ENCODE measurements around the gene NFIX.

NFIX gene

DNA sequence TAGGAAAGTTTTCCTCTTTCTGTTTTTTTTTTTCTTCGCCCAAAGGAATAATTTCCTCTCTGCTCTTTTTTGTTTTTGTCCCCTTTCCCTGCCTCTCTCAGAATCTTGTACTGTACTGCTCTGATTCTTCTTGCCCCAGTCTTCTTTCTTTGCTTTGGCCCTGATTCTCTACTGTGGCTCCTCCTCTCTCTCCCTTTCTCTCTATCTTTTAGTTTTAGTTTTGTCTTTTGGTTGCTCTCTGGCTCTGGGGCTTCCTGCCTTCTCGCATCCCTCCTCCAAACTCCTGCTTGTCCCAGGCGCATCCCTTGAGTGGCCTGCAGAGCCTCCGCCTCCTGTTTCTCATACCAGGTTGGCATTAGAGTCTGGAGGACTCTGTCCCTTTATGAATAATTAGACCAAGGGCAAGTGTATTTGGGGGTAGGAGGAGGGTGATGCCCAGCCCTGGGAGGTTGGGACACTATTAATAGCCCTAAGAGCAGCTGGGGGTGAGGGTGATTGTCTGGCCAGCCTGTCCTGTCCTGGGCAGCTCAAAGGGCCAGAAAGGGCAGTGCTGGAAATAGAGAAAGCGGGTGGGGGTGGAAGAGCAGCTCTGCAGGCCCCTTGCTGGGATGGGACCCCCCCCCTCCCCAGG is 68.3 kb downstream of the NFIX start:
- Histone ChIP-seq H3K27me3 (ENCODE audit: control insufficient read depth, insufficient read depth, low read length) (peaks cover 75% of the 10 kb centered on the region), H3K36me3 (ENCODE audit: control insufficient read depth, insufficient read depth, low read length) (no peaks in the 10 kb centered on the region), H3K4me3 (ENCODE audit: low read depth, low read length) (no peak overlapping the region), H3K9ac (ENCODE audit: low read length) (no peak overlapping the region), H3K9me3 (ENCODE audit: control insufficient read depth, insufficient read depth, low read depth, low read length) (no peaks in the 10 kb centered on the region), H3K27ac (ENCODE audit: low read depth, low read length) (no peak overlapping the region), H3K4me1 (ENCODE audit: control insufficient read depth, insufficient read depth, low read length) (peaks cover 21% of the 10 kb centered on the region)

- H3K27ac ChIP-seq (ENCODE audit: low read depth, low read length), result no peak overlapping the region
- no peak overlapping the region for H3K4me3 ChIP-seq (ENCODE audit: low read depth, low read length)
- H3K4me1 ChIP-seq (ENCODE audit: control insufficient read depth, insufficient read depth, low read length), result peaks cover 15% of the 10 kb centered on the region
- no peaks in the 10 kb centered on the region for H3K36me3 ChIP-seq (ENCODE audit: control insufficient read depth, insufficient read depth, low read length)
- no peaks in the 10 kb centered on the region for H3K9me3 ChIP-seq (ENCODE audit: control insufficient read depth, insufficient read depth, low read depth, low read length)
- H3K27me3 ChIP-seq (ENCODE audit: control insufficient read depth, insufficient read depth, low read length), result peaks cover 75% of the 10 kb centered on the region
- H3K9ac ChIP-seq (ENCODE audit: low read length), result no peak overlapping the region
Measured at GRCh38 chr19:13064092-13064489, 68.8 kb downstream of the NFIX start.

- Histone ChIP-seq H3K27me3 (ENCODE audit: control insufficient read depth, insufficient read depth, low read length) (peaks cover 62% of the 10 kb centered on the region), H3K9me3 (ENCODE audit: control insufficient read depth, insufficient read depth, low read depth, low read length) (no peaks in the 10 kb centered on the region), H3K9ac (ENCODE audit: low read length) (no peak overlapping the region), H3K4me1 (ENCODE audit: control insufficient read depth, insufficient read depth, low read length) (peaks cover 7% of the 10 kb centered on the region; the same call in 1 of the 2 replicates), H3K27ac (ENCODE audit: low read depth, low read length) (no peak overlapping the region), H3K36me3 (ENCODE audit: control insufficient read depth, insufficient read depth, low read length) (no peaks in the 10 kb centered on the region), H3K4me3 (ENCODE audit: low read depth, low read length) (no peak overlapping the region)
Measured at GRCh38 chr19:13066226-13066625, 71.0 kb downstream of the NFIX start.

DNA sequence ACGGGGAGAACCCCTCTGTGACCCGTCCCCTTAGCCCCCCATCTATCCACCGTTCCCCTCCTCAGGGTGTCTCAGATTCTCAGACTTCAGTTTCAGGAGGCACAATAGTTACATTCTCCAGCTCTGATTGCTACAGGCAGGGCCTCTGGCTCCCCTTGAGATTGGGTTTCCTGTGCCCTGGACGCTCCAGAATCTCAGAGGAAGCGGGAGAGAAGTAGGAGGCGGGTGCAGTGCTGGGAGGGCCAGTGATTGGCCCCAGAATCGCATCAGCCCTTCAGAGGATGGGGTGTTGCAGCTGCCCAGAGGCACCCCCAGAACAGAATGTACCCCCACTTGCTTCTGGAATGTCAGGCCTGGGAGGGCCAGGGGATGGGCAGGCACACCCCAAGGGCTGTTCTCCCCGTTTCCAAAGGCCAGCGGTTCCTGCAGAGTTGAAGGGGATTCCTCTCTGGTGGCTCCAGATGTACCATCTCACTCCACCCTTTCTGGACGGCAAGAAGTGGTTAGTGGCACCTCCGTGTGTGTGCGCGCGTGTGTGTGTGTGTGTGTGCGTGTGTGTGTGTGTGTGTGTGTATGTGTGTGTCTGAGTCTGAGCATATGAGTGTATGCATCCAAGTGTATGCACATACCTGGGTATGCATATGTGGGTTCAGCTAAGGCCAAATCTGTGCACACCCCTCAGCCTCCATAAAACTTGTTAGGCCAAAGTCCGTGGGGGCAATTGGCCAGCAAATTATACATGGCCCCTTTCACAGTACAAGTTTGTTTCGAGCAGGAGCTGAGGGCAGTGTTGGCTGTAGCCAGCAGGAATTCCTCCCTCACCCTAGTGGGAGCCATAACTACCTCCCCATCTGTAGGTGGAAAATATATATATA is 71.9 kb downstream of the NFIX start:
- Histone ChIP-seq H3K4me3 (ENCODE audit: low read depth, low read length) (no peak overlapping the region), H3K36me3 (ENCODE audit: control insufficient read depth, insufficient read depth, low read length) (no peaks in the 10 kb centered on the region), H3K9ac (ENCODE audit: low read length) (no peak overlapping the region), H3K27ac (ENCODE audit: low read depth, low read length) (no peak overlapping the region), H3K4me1 (ENCODE audit: control insufficient read depth, insufficient read depth, low read length) (peaks cover 7% of the 10 kb centered on the region; the same call in 1 of the 2 replicates), H3K9me3 (ENCODE audit: control insufficient read depth, insufficient read depth, low read depth, low read length) (no peaks in the 10 kb centered on the region), H3K27me3 (ENCODE audit: control insufficient read depth, insufficient read depth, low read length) (peaks cover 55% of the 10 kb centered on the region)

- Histone ChIP-seq H3K27me3 (ENCODE audit: control insufficient read depth, insufficient read depth, low read length) (peaks cover 44% of the 10 kb centered on the region), H3K4me1 (ENCODE audit: control insufficient read depth, insufficient read depth, low read length) (peaks cover 7% of the 10 kb centered on the region; the same call in 1 of the 2 replicates), H3K9me3 (ENCODE audit: control insufficient read depth, insufficient read depth, low read depth, low read length) (no peaks in the 10 kb centered on the region), H3K27ac (ENCODE audit: low read depth, low read length) (no peak overlapping the region), H3K4me3 (ENCODE audit: low read depth, low read length) (no peak overlapping the region), H3K36me3 (ENCODE audit: control insufficient read depth, insufficient read depth, low read length) (no peaks in the 10 kb centered on the region), H3K9ac (ENCODE audit: low read length) (no peak overlapping the region)
Measured at GRCh38 chr19:13068085-13068846, 73.0 kb downstream of the NFIX start.

GRCh38 chr19:13069415-13070359 is 74.4 kb downstream of the NFIX start:
- Histone ChIP-seq H3K4me1 (ENCODE audit: control insufficient read depth, insufficient read depth, low read length) (peaks cover 7% of the 10 kb centered on the region; the same call in 1 of the 2 replicates), H3K9ac (ENCODE audit: low read length) (no peak overlapping the region)

DNA sequence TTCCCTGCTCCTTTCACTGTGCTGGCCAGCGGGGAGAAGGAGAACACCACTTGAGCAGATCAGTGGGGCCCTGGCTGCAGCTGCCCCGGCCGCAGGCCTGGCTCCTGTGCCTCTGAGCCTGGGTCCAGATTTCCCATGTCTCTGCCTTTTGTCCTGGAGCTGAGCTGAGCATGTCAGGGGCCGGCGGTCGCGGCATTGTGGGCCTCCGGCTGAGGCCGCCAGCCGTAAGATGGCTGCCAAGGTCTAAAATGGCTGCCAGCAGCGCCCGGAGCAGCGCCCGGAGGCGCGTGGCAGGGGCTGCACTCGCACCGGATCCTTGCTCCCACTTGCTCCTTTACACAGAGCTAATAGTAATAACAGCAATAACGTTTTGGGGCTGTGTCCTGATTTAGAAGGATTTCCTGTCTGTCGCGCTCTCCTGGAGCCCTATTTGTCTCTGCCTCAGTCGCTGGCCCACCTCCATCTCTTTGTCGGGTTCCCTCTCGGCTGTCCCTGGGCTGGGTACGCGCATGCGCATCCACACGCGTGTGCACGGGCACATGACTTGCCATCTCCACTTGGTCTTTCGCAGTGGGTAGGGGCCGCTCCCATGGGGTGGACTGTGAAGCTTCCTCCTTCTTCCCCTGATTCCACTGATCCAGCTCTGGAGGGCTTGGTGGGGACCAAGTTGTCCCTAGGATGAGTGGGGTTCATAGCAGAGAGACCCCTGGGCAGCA is 75.3 kb downstream of the NFIX start:
- no peak overlapping the region for H3K27ac ChIP-seq (ENCODE audit: low read depth, low read length)
- peaks cover 32% of the 10 kb centered on the region; the same call in 1 of the 2 replicates for H3K27me3 ChIP-seq (ENCODE audit: control insufficient read depth, insufficient read depth, low read length)
- H3K9me3 ChIP-seq (ENCODE audit: control insufficient read depth, insufficient read depth, low read depth, low read length), result no peaks in the 10 kb centered on the region
- H3K9ac ChIP-seq (ENCODE audit: low read length), result no peak overlapping the region
- no peaks in the 10 kb centered on the region for H3K36me3 ChIP-seq (ENCODE audit: control insufficient read depth, insufficient read depth, low read length)
- peaks cover 7% of the 10 kb centered on the region; the same call in 1 of the 2 replicates for H3K4me1 ChIP-seq (ENCODE audit: control insufficient read depth, insufficient read depth, low read length)
- no peak overlapping the region for H3K4me3 ChIP-seq (ENCODE audit: low read depth, low read length)

More at GRCh38 chr19:13069415-13070359, 74.4 kb downstream of the NFIX start:
- Histone ChIP-seq H3K9me3 (ENCODE audit: control insufficient read depth, insufficient read depth, low read depth, low read length) (no peaks in the 10 kb centered on the region), H3K36me3 (ENCODE audit: control insufficient read depth, insufficient read depth, low read length) (no peaks in the 10 kb centered on the region), H3K4me3 (ENCODE audit: low read depth, low read length) (no peak overlapping the region), H3K27me3 (ENCODE audit: control insufficient read depth, insufficient read depth, low read length) (peaks cover 31% of the 10 kb centered on the region; the same call in 1 of the 2 replicates), H3K27ac (ENCODE audit: low read depth, low read length) (no peak overlapping the region)

- Histone ChIP-seq H3K9me3 (ENCODE audit: control insufficient read depth, insufficient read depth, low read depth, low read length) (no peaks in the 10 kb centered on the region), H3K4me3 (ENCODE audit: low read depth, low read length) (no peak overlapping the region), H3K27me3 (ENCODE audit: control insufficient read depth, insufficient read depth, low read length) (peaks cover 39% of the 10 kb centered on the region; the same call in 1 of the 2 replicates), H3K36me3 (ENCODE audit: control insufficient read depth, insufficient read depth, low read length) (no peaks in the 10 kb centered on the region), H3K27ac (ENCODE audit: low read depth, low read length) (no peak overlapping the region), H3K9ac (ENCODE audit: low read length) (no peak overlapping the region), H3K4me1 (ENCODE audit: control insufficient read depth, insufficient read depth, low read length) (peaks cover 13% of the 10 kb centered on the region; the same call in 1 of the 2 replicates)
Measured at GRCh38 chr19:13071444-13072187, 76.3 kb downstream of the NFIX start.

DNA sequence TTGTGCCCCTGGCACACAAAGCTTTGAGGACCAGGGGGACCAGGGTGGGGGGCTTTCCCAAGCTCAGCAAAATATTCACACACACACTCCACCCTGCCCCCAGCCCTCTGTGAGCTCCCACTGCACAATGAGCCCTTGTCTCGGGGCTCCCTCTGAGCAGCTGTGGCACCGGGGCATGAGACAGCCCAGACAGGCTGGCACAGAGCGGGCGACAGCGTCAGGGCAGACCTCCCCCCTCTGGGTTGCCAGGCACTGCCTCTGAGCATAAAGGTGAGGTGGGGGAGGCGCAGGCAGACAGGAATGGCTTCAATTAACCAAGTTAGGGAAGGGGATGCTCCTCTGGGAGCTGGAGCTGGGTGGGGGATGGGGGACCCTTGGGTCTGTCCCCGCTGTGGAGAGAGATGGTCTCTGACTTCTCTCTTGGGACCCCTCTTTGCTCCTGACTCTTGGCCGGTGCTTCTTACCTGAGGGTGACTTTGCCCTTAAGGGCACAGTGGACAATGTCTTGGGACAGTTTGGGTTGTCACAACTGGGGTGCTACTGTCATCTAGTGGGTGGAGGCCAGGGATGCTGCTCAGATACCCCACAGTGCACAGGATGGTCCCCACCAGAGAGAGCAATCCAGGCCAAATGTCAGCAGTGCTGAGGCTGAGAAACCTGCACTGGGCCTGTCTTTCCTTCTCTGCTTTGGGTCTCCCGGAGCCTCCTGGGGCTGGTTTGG is 77.1 kb downstream of the NFIX start:
- H3K27ac ChIP-seq (ENCODE audit: low read depth, low read length), result no peak overlapping the region
- H3K4me1 ChIP-seq (ENCODE audit: control insufficient read depth, insufficient read depth, low read length), result peaks cover 20% of the 10 kb centered on the region
- H3K9ac ChIP-seq (ENCODE audit: low read length), result no peak overlapping the region
- H3K27me3 ChIP-seq (ENCODE audit: control insufficient read depth, insufficient read depth, low read length), result peaks cover 43% of the 10 kb centered on the region; the same call in 1 of the 2 replicates
- no peaks in the 10 kb centered on the region for H3K9me3 ChIP-seq (ENCODE audit: control insufficient read depth, insufficient read depth, low read depth, low read length)
- no peaks in the 10 kb centered on the region for H3K36me3 ChIP-seq (ENCODE audit: control insufficient read depth, insufficient read depth, low read length)
- no peak overlapping the region for H3K4me3 ChIP-seq (ENCODE audit: low read depth, low read length)
